MG63 (cell line): ENCODE results near the gene FBXL7. TPM values are rescaled to one million over a fixed set of nuclear protein-coding genes. Genes with fewer than 3 reads are reported as not detected.

ENCODE experiments used
- DNase-seq: peaks from one replicate; pipeline ENCODE4 v3.0.0-alpha.2; 2020
- H3K27me3 ChIP-seq: fragments of 250-450 bp; sonication (Bioruptor Pico); 2 replicates; pipeline ENCODE4 v1.5.1; 2020; ENCODE audit warnings: mild to moderate bottlenecking, moderate library complexity
- H3K36me3 ChIP-seq: fragments of 250-450 bp; sonication (Bioruptor Pico); 2 replicates; pipeline ENCODE4 v1.5.1; 2020; ENCODE audit warnings: mild to moderate bottlenecking, moderate library complexity
- H3K4me3 ChIP-seq: fragments of 250-450 bp; sonication (Bioruptor Pico); 2 replicates; pipeline ENCODE4 v1.5.1; 2020; ENCODE audit warnings: mild to moderate bottlenecking, moderate library complexity
- H3K9me3 ChIP-seq: fragments of 250-450 bp; sonication (Bioruptor Pico); 2 replicates; pipeline ENCODE4 v1.5.1; 2020; ENCODE audit warnings: mild to moderate bottlenecking, moderate library complexity
- total RNA-seq: library from RNA; depleted of rRNA; stranded (reverse); fragments of >200 nt; shearing (Covaris generic); gene quantifications from 2 replicates; pipeline ENCODE4 v1.2.3, GENCODE V29; 2014; ENCODE audit warnings: low replicate concordance

FBXL7 gene
- total RNA-seq, 1 experiment from 2014 or later = 9.4 TPM

DNA sequence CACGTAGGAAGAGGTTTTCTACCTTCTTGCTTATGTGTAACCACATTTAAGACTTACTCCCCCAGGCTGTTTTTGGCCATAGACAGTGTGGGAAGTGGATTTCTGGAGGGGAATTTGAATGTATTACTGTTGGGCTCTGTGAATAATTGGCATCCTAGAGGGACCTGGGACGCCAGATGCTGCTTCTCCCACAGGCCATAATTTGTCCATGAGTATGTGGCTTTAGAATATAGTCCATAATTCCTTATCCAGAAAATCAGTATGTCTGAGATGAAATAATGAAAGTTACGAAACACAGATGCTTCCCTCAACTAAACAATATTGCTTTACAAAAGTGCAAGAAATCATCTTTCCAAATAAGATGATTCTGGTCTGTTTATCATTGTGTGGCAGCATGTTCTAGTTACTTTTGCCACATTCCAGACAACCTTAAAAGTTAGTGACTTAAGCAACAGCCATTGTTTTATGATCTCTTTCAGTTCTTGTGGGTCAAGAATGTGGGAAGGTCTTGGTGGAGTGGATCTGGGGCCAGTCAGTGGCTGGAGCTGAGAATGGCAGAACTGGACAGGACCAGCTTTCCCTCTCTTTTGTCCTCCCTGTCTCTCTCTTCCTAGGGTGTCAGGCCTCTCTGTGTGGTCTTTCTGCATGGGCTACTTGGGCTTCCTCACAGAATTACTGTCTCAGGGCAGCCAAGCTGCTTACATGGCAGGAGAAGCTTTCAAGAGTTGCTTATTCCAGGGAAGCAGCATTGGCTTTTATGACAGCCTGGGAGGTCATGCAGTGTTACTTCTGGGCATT lies 79.4 kb downstream of the FBXL7 start:
- H3K9me3 ChIP-seq = peaks cover 14% of the 10 kb centered on the region
- peaks cover 27% of the 10 kb centered on the region for H3K36me3 ChIP-seq
- no peaks in the 10 kb centered on the region for H3K27me3 ChIP-seq
- DNase-seq = no peak
- H3K4me3 ChIP-seq = no peak overlapping the region

DNA sequence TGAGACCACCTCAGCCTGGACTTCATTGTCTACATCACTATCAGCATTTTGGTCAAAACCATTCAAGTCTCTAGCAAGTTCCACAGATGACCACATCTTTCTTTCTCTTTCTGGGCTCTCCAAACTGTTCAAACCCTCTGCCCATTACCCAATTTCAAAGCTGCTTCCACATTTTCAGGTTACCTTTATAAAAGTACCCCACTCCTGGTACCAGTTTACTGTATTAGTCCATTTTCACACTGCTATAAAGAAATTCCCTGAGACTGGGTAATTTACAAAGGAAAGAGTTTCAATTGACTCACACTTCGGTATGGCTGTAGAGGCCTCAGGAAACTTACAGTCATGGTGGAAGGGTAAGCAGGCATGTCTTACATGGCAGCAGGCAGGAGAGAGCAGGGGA lies 84.5 kb downstream of the FBXL7 start:
- peaks cover 17% of the 10 kb centered on the region for H3K9me3 ChIP-seq
- H3K36me3 ChIP-seq = peaks cover 34% of the 10 kb centered on the region
- no peaks in the 10 kb centered on the region for H3K27me3 ChIP-seq
- no peak for DNase-seq
- H3K4me3 ChIP-seq = no peak overlapping the region

DNA sequence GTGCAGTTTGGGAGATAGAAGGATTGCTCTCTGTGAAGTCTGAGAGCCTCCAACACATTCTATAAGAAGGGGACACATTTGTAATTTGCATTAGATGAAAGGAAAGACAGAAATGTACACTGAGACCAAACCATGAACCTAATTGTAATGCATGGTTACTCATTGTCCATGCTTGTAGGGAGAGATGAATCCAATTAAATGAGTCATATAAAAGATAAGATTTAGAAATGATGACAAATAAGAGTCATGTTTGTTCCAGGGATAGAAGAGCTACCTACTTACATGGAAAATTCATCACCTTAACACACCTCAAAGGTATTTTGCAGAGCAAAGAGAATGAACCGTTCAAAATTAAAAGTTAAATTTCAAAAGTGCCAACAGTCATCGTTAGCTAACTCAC lies 85.1 kb downstream of the FBXL7 start:
- H3K36me3 ChIP-seq = peaks cover 34% of the 10 kb centered on the region
- no peaks in the 10 kb centered on the region for H3K27me3 ChIP-seq
- DNase-seq = no peak

DNA sequence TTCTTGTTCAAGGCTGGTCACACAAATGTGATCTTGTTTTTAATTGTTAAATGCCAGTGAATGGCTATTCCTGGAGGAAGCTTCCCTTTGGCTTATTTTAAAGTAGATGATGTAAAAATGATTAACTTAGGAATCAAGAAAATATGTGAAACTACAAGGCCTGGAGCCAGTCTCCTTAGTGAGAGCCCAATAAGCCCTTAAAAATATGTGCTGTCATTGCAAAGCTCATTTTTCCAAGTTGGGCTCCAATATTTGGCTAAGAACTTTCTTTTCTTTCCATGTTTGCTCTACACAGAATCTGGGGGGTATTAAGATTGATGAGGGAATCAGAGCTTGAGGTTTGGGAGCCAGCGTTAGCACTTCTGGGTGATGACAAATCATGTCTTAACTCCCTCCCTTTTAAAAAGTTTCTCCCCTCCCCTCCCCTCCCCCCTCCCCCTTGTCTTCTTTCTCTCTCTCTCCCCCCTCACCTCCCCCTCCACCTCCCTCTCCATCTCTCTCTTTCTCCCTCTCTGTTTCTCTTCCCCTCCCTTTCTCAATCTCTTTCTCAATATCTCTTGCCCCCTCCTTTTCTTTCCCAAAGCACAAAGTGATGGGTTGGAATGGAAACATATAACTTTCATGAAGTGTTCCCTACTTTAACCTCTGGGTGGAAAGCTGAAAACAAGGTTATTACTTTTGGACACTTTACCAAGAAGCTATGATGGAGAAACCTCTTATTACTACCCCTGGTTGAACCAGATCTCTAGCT lies 86.0 kb downstream of the FBXL7 start:
- peaks cover 17% of the 10 kb centered on the region for H3K9me3 ChIP-seq
- no peaks in the 10 kb centered on the region for H3K27me3 ChIP-seq
- H3K4me3 ChIP-seq = no peak overlapping the region
- no peak for DNase-seq
- H3K36me3 ChIP-seq = peaks cover 31% of the 10 kb centered on the region

More for the DNA sequence above, 85.1 kb downstream of the FBXL7 start:
- no peak overlapping the region for H3K4me3 ChIP-seq
- H3K9me3 ChIP-seq = peaks cover 17% of the 10 kb centered on the region

DNA sequence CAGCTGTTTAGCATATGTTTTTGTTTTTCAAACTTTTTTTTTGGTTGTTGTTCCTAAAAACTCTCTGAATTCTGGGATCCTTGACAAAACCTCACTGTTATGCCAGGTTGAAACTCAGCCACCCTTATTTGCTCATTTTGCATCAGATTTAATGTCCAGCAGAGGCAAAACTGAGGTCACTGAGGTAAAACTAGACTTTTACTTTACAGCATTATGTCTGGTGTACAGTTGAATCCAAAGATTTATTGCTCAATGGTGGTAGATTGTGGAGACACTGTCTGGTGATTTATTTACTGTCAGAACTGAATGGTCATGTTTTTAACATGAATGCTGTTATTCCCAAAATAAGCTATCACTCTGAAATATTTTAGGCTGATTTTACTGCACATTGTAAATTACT lies 87.9 kb downstream of the FBXL7 start:
- DNase-seq = no peak
- Histone ChIP-seq H3K27me3 (no peaks in the 10 kb centered on the region), H3K9me3 (peaks cover 17% of the 10 kb centered on the region), H3K4me3 (no peak overlapping the region), H3K36me3 (peaks cover 22% of the 10 kb centered on the region)

DNA sequence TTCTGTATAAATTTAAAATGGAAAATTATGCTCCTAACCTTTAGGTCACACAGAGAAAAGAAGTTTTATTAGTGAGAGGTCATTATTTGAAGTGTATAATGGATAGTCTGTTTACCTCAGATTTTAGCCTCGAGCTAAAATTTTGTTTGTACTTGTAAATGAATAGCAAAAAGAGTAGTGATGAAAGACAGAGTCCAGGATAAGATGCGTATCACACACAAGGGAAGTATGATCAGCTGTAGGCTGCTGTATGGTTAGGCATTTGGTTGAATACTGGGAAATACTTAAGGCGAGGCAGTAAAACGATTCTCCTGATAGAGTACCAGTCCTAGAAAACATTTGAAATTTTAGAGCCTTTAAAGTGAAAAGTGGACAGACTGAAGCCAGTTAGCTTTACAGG lies 92.7 kb downstream of the FBXL7 start:
- H3K27me3 ChIP-seq = no peaks in the 10 kb centered on the region
- no peak overlapping the region for H3K4me3 ChIP-seq
- H3K36me3 ChIP-seq = peaks cover 3% of the 10 kb centered on the region; the same call in 1 of the 2 replicates
- H3K9me3 ChIP-seq = no peaks in the 10 kb centered on the region
- no peak for DNase-seq

DNA sequence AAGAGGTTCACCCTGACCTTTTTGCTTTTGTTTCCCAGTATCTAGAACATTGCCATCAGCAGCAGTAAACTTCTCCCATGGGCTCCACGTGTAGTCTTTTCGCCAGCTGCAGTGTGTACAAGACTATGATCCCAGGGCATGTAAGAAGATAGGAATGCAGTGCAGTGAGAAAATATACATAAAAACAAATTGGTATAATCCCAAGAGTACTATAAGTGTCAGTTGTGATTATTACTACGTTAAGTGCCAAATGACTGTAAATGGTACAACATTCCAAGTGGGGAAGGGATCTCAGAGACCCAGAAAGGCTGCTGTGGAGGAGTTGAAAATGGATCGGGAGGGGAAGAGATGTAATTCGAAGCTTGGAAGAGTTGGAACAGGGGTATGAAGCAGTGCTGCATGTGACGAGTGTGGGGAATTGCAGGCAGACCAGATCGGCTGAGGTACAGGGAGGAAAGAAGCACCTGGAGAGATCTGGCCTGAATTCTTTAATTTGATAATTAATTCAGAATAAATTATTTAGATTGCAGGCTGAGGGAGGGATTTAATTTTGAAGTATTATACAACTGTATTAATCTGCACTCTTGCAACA lies 95.1 kb downstream of the FBXL7 start:
- no peak for DNase-seq
- Histone ChIP-seq H3K27me3 (no peaks in the 10 kb centered on the region), H3K9me3 (no peaks in the 10 kb centered on the region), H3K4me3 (no peak overlapping the region), H3K36me3 (peaks cover 5% of the 10 kb centered on the region)

DNA sequence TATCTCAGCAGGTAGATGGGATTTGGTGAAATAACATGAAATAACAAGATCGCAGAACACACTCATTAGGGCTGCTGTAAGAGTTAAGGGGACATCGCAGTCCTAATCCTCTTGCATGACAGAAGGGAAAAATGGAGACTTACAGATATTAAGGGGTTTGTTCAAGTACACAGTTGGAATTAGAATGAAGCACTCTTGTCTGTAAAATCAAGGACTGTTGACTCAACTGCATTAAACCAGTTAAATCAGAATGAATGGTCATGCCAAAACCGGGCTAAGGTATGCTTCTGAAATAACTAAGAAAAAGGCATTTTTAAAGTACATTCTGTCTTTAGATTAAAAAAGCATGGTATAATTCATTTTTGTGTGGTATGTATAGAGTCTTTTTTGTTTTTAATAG lies 95.9 kb downstream of the FBXL7 start:
- H3K36me3 ChIP-seq = peaks cover 10% of the 10 kb centered on the region
- H3K27me3 ChIP-seq = no peaks in the 10 kb centered on the region
- H3K4me3 ChIP-seq = no peak overlapping the region
- H3K9me3 ChIP-seq = no peaks in the 10 kb centered on the region
- no peak for DNase-seq

DNA sequence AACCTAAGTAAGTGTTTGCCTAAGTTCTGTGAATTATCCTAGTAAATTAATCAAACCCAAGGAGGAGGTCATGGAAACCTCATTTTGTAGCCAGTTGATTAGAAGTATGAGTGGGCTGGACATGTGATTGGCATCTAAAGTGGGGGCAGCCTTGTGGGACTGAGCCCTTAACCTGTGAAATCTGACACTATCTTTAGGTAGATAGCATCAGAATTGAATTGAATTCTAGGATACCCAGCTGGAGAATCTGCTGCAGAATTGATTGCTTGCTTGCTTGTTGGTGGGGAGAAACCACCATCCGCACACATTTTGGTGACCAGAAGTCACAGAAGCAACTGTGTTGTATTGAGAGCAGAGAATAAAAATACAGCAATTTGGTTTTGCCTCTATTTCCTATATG lies 97.0 kb downstream of the FBXL7 start:
- Histone ChIP-seq H3K9me3 (no peaks in the 10 kb centered on the region), H3K36me3 (peaks cover 20% of the 10 kb centered on the region), H3K27me3 (no peaks in the 10 kb centered on the region), H3K4me3 (no peak overlapping the region)
- DNase-seq = no peak

DNA sequence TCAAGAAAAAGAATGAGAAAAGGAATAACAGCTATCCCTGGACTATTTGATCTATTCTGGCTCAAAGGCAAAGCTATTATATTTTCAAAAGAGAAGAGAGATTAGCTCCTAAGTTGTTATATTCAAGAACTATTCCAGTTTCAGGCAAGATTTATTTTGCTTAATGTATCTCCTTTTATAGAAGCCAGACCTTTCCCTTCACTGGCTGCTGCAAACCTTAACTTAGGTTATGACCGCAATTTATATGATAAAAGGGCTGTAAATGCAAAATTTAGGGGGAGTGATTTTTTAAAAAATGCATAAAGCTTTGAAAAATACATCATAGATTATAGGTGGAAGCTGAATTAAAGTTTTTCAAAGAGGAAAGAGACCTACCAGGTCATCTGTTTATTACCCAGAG lies 97.8 kb downstream of the FBXL7 start:
- DNase-seq = no peak
- H3K27me3 ChIP-seq = no peaks in the 10 kb centered on the region
- H3K9me3 ChIP-seq = no peaks in the 10 kb centered on the region
- peaks cover 20% of the 10 kb centered on the region for H3K36me3 ChIP-seq
- no peak overlapping the region for H3K4me3 ChIP-seq

DNA sequence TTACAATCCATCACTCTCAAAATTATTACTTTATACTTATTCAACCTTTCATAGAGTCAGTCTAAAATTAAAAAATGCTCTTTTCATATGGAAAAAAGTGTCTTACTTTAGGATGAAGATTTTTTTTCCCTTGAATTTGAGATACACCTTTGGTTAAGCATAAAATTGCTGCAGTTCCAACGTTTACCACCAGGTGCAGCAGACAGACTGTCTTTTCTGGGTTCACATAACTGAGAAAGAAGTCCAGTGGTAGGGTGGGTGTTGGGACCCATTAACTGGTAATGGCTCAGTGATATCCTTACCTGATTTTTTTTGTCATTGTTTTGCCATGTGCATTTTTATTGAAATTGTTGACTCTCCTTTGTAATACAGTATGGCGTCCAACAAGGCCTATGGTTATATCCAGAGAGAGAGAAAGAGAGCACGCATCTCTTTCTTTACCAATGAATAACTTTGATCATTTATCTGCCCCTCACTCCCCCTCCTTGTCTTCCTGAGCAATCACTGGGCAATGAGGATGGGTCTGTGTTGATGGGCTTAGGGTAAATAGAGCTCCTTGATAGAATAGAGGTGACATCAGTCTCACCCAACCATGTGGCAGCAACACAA lies 98.4 kb downstream of the FBXL7 start:
- DNase-seq = no peak
- peaks cover 21% of the 10 kb centered on the region for H3K36me3 ChIP-seq

DNA sequence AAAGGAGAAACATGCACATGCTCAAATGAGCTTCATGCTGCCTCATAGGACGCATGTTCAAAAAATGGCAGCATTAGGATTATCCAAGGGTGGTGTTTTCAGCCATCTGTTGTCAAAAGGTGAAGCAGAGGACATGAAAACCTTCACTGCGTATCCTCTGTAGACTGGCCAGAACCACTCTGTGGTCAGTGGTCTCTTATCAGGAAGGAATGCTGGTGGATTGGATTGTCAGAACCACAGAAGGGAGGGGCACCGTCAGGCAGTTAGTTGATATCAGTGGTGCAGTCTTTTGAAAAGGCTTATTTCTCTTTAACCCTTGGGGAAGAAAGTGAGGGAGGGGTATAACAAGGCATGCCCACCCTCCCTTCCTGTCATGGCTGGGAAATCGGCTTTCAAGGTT lies 100.1 kb downstream of the FBXL7 start:
- no peaks in the 10 kb centered on the region for H3K27me3 ChIP-seq
- no peak for DNase-seq
- H3K4me3 ChIP-seq = no peak overlapping the region
- H3K9me3 ChIP-seq = no peaks in the 10 kb centered on the region
- peaks cover 24% of the 10 kb centered on the region for H3K36me3 ChIP-seq

More for the DNA sequence above, 98.4 kb downstream of the FBXL7 start:
- H3K27me3 ChIP-seq = no peaks in the 10 kb centered on the region
- H3K9me3 ChIP-seq = no peaks in the 10 kb centered on the region
- H3K4me3 ChIP-seq = no peak overlapping the region

DNA sequence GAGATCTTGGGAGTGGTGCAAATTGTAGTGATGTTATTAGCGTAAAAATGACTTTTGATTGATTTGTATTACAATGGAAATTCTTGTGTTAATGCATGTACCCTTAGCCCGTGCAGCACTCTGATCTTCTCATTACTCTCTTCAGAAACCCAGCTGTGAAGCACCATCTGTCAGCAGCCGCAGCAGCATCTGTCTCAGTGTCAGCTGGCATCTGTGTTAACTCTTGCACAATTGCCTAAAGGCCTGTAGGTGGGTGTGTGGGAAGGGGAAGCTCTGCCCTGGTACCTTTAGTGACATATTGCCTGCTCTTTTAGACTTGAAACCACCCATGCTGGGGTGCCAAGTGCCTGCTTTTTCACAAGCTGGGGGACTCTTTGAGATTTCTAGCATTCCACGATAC lies 101.3 kb downstream of the FBXL7 start:
- Histone ChIP-seq H3K4me3 (no peak overlapping the region), H3K36me3 (peaks cover 28% of the 10 kb centered on the region)
- no peak for DNase-seq

DNA sequence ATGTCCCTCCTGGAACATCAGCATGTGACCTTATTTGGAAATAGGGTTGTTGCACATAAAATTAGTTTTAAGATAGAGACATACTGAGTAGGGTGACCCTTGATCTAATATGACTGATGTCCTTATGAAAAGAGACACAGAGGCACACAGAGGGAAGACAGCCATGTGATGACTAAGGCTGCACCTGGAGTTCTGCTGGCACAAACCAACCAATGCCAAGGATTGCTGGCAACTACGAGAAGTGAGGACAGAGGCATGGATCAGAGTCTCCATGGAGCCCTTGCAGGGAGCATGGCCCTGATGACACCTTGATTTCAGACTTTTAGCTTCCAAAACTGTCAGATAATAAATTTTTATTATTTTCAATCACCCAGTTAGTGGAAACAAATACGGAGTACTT lies 101.9 kb downstream of the FBXL7 start:
- DNase-seq = no peak
- Histone ChIP-seq H3K36me3 (peaks cover 28% of the 10 kb centered on the region), H3K27me3 (no peaks in the 10 kb centered on the region), H3K4me3 (no peak overlapping the region), H3K9me3 (no peaks in the 10 kb centered on the region)

More for the DNA sequence above, 101.3 kb downstream of the FBXL7 start:
- Histone ChIP-seq H3K9me3 (no peaks in the 10 kb centered on the region), H3K27me3 (no peaks in the 10 kb centered on the region)

DNA sequence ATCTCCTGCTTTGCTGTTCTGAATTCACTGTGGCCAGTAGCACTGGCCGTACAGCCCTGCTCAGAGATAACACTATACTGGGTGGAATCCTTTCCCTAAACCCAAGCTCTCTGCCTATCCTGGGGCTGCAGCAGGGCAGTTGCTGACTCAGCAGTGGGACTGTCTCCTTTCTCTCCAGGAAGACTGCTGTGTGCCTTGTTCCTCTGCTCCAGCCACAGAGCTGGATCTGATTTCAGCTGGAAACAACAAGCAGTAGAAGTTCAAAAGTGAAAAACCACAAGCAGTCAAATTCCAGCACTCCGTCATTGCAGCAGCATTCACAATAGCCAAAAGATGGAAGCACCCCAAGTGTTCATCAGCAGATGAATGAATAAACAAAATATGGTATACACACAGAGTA lies 105.0 kb downstream of the FBXL7 start:
- Histone ChIP-seq H3K9me3 (no peaks in the 10 kb centered on the region), H3K4me3 (no peak overlapping the region), H3K27me3 (no peaks in the 10 kb centered on the region), H3K36me3 (peaks cover 24% of the 10 kb centered on the region)
- DNase-seq = no peak

DNA sequence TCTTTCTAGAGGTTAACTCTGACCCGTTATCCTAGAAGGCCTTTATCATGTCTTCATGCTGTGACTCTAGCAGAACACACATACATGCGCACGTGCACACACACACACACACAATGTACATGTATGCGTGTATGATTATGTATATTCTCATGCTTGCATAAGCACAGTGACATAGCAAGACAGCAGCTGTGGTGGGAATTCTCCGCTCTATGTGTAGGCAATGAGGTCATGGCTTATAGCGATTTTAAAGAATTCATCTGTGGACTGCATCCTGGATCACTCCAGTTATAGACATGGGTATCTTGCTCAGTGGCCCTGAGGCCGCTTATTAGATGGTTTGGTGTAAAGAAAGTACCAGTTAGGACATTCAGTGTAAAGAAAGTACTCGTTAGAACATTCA lies 106.2 kb downstream of the FBXL7 start:
- Histone ChIP-seq H3K36me3 (peaks cover 15% of the 10 kb centered on the region), H3K4me3 (no peak overlapping the region), H3K9me3 (no peaks in the 10 kb centered on the region), H3K27me3 (no peaks in the 10 kb centered on the region)
- no peak for DNase-seq

DNA sequence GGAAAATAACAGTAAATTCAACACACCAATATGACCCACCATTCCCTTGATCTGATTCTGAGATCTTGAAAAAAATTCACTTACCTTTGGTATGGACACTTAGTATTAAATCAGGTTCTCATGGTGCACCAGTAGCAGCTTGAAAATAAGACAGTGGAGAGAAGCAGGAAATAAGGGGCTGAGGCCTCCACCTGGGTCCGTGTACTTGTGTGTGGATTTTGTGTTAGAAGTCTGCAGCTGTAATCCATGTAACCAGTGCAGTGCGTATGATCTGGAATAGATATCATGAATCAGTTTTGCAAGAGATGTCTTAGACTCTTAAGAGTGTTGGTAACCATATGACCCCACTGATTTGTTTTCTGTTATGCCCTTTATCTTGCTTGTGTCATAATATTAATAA lies 107.1 kb downstream of the FBXL7 start:
- no peaks in the 10 kb centered on the region for H3K9me3 ChIP-seq
- no peak overlapping the region for H3K4me3 ChIP-seq
- H3K27me3 ChIP-seq = no peaks in the 10 kb centered on the region
- DNase-seq = no peak
- H3K36me3 ChIP-seq = peaks cover 8% of the 10 kb centered on the region
